Measurements from ENCODE around the gene PDE4D.

PDE4D gene

DNA sequence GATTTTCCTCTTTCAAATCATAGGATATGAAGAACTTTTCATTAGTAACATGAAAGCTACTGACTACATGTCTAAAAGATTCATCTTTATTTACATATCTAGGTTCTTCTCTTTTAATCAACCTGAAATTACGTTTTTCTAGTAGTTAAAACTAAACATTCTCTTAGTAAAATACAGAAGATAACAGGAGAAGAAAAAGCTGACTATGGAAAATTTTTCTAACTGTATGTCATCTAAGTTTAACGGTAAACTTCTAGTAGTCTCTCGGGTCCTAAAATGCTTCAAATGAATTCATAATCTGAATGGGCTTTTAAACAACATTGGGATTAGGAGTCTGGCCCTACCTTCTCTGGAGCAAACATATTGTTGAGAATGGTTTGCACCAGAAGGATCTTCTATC lies 151.9 kb downstream of the PDE4D start:
- no peak for DNase-seq (ENCODE audit: low read depth)

DNA sequence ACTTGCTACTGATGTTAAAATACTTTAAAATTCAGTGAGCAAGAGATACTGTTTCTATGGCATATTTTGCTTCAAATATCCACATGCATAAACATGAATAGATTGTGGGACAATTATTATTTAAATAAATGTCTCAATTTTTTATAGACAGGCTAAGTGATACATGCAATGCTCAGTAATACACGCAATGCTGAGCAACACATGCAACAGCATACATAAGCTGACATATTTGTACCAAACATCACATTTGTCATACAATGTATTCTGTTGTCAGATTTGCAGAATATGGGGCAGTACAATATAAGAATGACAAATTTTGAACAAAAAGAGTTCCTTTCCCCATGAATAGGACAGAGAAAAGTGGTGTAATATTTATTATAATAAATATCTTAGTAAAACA lies 155.5 kb downstream of the PDE4D start:
- DNase-seq (ENCODE audit: low read depth): no peak

DNA sequence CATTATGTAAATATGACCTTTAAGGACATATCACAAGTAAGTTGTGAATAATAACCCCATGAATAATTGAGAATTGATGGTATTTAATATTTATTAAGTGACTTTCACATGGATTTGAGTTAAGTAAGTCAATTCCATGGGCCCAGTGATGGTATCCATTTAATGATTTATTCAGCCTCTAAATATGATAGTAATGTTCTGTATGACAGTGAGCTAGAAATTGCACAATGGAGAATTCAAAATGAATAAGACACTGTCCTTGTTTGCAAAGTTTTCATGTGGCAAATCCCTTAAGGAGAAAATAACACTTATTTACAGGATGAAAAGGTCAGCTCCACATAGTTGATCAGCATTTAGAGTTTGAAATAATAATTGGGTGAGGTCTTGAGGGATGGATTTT lies 160.7 kb downstream of the PDE4D start:
- DNase-seq (ENCODE audit: low read depth): no peak

DNA sequence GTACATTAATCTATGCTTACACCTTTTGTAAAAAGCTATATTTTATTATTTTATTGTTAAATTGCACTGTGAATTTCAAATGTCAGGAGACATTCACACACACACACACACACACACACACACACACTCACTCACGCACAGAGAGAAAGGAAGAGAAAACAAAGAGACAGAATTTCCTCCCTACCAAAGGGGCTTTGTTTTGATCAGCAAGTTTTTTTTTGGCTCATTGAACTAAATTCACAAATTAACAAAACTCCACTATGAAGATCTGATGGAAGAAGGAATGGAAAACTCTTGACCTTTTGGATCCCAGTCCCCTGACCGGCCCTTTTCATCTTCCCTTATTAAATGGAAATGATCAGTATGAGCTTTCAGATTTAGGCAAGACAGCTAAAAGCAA lies 161.2 kb downstream of the PDE4D start:
- DNase-seq (ENCODE audit: low read depth): no peak

DNA sequence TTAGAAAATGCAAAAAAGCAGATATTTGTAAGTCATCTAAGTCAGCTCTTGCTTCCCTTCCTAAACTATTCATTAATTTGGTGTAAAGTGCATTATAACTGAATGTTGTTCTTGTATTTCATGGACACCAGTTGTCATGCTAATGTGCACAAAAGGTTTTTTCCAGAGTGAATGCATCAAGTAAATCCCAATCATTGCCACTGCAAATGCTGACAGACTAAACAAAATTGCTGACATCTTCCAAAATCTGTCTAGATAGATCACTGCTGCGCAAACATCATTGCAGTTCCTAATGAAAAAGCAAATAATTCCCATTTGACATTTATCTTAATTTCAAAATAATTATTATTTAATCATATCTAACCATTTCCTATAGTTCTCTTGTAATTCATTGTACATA lies 161.7 kb downstream of the PDE4D start:
- DNase-seq (ENCODE audit: low read depth): no peak

DNA sequence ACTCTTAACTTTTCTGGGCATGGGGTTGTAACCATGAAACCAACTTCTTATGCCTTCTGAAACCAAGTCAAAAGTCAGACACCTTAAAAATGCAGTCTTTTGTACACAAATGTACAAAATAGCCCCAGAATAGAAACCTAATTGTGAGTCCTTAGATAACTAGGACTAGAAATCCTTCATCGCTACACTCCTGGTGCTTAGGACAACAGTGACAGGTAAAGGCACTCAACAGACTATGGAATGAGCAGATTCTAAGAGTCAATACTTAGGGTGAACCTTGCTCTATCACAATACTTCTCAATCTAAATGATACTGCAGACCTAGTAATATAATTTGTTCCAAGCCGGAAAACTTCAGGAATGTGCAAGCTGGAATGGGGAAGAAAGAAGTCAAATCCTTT lies 163.7 kb downstream of the PDE4D start:
- DNase-seq (ENCODE audit: low read depth): no peak

DNA sequence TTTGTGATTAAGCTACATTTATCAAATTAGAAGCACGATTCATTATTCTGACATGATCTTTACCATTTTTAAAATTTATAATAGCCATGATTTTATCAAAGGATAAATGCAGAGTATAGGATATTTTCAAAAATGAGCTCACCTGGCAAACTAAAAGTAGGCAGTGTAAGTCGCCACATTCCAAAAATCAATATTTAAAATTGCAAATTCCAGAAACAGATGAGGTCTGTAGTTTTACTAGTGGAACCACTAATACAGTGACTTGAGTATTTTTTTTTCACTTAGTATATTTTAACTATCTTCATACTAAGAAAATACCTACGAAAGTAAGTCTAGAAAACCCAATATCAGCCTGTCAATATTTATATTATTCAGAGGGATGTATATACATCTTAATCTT lies 164.2 kb downstream of the PDE4D start:
- DNase-seq (ENCODE audit: low read depth): no peak

DNA sequence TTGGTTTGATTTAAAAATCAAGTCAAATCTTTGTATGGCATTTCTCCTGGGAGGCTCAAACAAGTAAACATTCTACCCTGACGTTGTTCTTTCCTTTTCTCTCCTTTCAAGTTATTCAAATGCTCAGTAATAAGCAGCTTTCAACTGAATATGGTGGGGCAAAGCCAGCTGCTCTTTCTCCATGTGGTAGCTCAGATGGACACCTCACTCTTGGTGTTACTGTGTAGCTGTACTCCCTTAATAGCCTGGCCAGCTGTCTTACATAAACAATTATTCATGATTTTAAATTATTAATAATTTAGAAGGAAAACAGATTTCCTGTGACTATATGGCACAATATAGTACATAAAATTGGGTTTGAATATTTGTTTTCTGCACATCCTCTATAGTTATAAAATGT lies 165.2 kb downstream of the PDE4D start:
- DNase-seq (ENCODE audit: low read depth): no peak

DNA sequence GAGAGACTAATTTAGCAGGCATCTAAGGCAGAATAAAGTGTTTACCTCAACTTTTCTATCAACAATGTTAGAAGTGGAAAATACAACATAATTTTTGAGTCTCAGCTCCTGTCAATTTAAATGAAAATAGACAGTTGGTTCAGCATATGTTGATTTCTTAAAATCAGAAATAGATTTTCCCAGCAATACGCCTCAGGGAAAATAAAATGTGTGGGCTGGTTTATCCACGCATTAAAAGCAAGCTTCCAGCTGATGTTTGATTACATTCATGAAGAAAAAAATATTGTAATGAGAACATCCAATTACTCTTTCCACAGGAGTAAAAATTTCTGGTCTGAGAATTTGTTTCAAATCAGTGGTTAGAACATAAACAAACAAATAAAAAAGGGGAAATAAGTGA lies 166.3 kb downstream of the PDE4D start:
- DNase-seq (ENCODE audit: low read depth): no peak

DNA sequence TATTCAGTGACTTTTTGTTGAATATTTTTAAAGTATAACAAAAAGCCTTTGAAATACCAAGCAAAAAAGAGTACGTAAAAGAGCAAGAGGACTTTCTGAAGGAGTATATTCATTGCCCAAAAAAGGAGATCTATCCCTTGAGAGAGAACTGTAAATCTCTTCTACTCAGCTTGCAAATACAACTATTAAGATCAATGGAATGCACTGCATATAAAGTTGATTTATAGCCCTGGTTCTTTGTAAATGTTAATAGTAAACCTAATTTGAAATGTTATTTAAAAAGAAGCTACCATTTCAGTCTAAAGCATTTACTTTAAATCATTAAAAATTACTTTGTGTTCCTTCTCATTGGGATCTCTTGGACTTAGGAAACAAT lies 168.1 kb downstream of the PDE4D start:
- DNase-seq (ENCODE audit: low read depth): no peak

DNA sequence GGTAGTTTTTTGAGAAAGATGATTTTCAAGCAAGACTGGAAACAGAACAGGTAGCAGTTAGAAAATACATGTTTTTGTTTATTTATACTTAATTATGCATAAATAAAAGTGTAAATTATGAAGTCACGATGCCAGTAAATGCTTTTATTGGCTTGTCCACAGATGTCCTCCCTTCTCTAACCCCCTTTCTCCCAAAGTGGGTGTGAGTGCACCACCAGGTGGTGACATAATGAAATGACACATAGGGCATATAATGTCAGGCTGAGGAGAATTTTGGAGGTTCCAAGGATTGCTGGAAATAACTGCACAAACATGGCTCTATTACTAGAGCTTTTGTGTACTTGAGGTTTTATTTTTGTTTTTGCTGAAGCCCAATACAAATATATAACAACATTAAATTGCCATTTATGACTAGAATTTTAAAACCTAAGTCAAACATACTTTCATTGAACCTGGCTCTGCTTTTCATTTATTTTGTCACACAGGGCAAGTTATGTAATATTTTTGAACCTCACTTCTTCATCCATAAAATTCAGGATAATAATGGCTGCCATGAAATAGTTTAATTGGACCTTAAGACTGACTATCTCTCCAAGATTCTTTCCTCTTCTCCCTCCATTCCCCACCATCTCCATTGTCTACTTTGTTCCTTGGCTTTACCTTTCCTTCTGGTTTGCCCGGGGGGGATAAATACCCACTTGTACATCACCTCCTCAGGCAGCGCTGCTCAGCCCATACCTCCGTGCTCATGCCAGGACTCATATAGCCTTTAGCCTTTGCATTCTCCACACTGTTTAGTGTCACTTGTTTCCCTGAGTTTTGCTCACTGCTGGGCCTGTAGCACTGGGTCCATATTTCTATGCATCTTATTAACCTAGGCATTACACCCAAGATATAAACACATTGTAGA lies 168.8 kb downstream of the PDE4D start:
- DNase-seq (ENCODE audit: low read depth): no peak

DNA sequence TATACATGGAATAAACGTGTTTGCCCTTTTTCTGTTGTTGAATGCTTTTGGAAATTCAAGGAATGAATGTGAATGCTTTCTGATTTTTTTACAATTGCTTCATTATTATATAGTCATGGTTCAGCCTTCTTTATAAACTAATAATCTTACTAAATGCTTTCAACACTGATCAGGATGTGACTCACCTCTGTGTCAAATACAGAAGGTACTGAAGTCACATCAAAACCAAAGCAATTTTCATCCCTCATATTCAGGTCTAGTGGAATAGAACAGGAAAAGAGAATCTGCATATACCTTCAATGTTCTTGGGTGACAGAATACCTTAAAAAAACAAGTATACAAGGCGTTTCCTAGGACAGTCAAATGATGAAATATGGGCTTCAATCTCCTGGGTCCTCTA lies 170.7 kb downstream of the PDE4D start:
- DNase-seq (ENCODE audit: low read depth): no peak

DNA sequence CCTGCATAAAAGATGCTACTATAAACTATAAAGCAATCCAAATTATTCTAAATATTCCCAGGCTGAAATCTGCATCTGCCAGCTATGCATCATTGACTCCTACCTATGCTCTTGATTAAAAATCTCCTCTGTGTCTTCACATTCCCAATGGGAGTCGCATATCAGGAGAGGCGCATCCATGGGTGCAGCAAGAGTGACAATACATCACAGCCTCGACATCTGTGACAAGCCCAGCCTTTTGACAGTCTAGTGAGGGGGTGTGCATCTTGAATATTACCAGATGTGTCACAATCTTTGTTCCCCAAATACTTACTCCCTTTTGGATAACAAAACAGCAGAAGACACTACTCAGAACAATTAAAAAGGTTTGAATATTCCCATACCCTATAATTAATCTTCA lies 171.8 kb downstream of the PDE4D start:
- DNase-seq (ENCODE audit: low read depth): no peak

DNA sequence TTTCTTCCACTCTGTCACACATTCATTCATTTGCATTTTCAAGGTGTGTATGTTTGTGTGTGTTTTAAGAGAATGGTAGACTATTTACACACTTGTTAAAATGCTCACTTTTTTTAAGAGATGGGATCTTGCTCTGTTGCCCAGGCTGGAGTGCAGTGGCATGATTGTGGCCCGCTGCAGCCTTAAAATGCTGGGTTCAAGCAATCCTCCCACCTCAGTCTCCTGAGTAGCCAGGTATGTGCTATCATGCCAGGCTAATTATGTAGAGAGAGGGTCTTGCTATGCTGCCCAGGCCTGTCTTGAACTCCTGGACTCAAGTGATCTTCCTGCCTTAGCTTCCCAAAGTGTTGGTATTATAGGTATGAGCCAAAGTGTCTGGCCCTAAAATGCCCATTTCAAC lies 173.5 kb downstream of the PDE4D start:
- DNase-seq (ENCODE audit: low read depth): no peak

DNA sequence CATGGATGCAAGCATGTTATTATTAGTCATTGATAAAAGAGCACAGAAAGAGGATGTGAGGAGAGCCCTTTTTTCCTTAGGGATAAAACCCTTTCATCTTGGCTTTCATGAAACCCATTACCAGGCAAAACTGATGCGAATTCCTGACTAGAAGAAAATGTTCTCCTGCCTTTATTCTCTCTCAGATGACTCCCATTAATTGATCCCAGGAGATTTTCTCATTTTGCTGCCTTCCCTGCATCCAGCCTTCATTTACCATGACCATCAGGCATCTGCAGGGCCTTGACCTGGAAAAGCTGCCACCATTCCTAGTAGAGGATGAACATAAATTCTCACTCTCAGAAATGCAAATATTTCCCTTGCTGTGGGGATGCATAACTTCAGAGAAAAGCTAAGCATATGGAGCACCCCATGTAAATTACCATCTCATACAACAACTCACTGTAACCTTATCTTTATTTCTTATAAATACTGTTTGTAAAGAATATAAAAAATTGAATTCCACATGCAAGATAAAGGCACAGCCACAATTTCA lies 176.5 kb downstream of the PDE4D start:
- no peak for DNase-seq (ENCODE audit: low read depth)

DNA sequence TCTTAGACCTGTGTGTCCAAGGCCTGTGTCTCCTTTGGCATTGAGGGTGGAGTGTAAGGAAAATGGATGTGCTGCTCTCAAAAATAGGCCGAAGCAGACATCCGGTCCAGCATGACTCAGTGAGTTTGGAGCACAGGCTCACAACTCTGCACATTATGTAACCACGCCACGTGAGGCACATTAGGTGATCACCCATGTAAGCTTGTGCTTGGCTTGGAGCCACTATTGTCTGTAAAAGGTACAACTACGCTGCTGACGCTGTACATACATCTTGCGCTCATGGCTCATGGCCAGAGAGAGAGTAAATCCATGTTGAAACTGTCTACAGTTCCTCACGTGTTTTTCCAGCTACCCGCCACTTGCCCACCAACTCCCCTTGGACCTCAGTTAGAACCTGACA lies 177.5 kb downstream of the PDE4D start:
- no peak for DNase-seq (ENCODE audit: low read depth)

DNA sequence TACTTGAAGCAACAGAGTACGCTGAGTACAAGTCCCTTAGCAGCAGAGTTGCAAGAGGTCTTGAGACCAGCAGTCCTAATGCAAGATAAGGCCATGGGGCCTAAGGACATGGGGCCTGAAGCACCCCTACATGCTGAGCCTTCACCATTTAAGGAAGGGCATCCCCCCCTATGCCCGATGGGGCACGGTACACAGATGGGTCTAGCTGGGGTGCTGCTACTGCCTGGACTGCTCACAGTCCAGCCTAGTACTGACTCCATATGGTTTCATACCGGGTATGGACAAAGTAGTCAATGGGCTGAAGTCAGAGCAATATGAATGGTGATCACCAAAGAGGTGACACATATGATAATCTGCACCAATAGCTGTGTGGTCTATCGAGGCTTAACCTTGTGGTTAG lies 178.3 kb downstream of the PDE4D start:
- DNase-seq (ENCODE audit: low read depth): no peak

DNA sequence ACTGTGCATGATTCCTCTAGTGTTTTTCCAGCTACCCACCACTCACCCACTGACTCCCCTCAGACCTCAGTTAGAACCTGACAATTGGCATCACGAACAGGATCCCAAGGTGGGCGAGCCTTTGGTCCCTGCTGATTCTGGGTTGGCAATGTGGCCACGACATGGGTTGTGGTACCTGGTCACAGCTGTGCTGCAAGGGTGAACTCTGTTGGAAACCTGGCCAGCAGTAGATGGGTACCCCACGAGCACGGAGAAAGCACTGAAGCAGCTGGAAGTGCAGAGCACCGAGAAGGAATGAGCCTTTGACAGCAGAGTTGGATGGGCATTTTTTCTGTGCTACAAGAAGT lies 180.1 kb downstream of the PDE4D start:
- DNase-seq (ENCODE audit: low read depth): no peak

DNA sequence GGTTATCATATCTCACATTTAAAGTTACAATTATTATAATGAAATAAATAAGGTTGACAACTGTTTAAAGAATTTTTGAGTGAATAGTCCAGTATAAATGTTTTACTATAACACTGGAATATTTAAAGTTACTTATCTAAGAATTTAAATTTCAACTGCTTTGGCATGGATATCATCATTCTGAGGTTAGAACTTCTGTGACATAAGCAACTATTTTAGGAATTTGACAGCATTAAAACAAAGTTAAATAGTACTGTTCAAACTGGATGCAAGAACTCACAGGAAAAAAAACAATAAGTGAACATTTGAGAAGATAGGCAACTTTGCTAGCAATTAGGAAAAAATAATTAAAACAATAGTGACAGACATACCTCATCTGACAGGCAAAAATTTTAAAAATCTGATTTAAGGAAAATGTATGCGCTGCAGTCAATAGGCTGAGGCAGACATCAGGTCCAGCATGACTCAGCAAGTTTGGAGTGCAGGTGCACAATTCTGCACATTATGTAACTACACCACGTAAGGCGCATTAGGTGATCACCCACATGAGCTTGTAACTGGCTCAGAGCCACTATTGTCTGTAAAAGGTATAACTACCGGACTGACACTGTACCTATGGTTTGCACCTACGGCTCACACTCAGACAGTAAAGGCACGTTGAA lies 180.6 kb downstream of the PDE4D start:
- no peak for DNase-seq (ENCODE audit: low read depth)

DNA sequence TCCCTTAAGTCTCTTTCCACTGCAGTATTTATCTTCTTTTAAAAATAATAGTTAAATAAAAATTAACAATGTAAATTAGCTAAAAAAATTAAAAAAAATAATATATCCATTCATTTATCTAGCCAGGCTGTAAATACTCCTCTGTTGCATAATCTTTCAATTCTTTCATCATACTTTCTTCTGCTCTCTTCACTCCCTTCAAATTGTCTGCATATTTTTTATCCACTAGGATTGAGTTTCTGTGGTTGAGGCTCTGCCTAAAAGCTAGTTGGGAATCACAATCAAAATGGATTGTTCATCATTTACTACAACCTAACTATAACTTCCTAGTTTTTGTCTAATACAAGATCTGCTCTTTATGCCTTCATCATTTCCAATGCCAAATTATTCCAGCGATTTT lies 182.2 kb downstream of the PDE4D start:
- no peak for DNase-seq (ENCODE audit: low read depth)

DNA sequence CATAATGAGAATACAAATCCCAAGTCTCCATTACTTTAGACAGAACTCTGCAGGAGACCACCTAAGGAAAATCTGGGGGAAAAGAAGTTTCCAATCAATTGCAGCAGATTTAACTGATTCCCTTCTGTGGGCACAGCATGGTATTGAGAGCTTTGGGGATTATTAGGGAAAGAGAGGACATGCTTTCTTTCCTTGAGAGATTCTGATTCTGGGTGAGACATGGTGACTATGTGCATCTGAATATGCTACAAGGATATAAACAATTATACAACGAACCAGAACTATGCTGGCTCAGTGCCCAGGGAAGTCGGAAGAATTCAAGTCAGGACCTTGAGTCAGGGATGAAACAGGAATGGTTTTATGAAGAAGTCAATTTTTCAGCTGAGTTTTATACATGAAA lies 183.7 kb downstream of the PDE4D start:
- no peak for DNase-seq (ENCODE audit: low read depth)

DNA sequence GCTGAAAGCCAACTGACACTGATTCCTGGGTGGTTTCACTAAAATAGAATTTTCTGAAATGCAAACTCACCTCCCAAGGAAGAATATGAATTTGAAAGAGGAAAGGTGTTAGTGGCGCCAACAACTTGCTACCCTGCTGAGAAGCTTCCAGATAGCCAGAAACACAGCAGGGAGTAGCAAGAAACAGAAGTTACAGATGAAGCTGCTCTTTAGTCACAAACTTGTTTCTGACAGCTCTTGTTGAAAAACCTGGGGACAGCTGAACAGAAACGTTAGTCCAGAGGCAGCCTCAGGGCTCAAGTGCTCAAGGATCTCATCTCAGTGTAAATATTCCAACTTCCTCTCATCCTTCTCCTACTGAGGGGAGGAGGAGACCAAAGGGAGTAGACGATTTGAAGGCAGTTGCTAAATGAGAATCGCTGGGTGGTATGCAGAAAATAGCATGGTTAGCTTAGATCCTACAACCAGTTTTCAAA lies 184.1 kb downstream of the PDE4D start:
- DNase-seq (ENCODE audit: low read depth): no peak

DNA sequence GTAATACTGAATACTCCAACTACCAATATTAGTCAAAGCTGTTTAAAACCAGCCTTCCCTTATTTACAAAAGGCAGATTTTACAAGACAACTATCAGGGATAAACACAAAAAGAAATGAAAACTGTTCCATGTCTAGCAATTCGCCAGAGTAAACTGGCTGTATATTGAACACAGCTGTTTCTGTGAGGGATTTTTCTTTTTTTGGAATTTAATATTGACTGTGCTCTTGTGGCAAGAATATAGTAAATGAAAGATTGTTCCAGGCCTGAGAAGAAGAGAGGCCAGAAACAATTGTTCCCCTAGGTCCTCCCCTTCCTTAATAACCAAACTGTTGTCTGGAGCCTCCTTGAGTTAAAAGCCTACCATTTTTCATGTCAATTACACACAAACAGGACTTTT lies 188.6 kb downstream of the PDE4D start:
- DNase-seq (ENCODE audit: low read depth): no peak

DNA sequence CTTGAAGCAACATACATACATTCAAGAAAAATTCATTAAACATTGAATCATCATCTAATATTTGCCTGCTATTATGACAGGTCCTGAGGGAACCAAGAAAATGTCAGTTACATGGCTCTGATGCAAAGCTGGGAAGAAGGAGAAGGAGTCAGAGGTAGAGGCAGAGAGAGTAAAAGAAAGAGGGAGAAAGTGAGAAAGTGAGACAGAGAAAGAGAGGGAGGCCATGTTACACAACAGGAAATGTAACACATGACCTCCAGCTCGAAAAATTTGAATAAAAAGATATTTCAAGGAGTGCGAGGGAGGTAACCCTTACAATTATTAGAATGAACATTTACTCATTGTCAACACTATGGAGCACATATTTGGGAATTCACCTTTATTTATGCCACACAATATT lies 189.7 kb downstream of the PDE4D start:
- DNase-seq (ENCODE audit: low read depth): no peak

All from stimulated activated CD8-positive, alpha-beta memory T cell treated with anti-CD3 and anti-CD28 coated beads, Interleukin-12 subunit alpha, Interleukin-12 subunit beta, amount 100 ng/mL, for 4 hours (primary cell).